GM18867 (cell line): ENCODE measurements around the gene NUDT21.

Experiments
- ATAC-seq: cut with Tn5 transposase; IDR thresholded peaks from one replicate; pipeline ENCODE4 v1.9.1; 2021; ENCODE audit warnings: mild to moderate bottlenecking, moderate library complexity; ENCODE audit not compliant: unreplicated experiment

NUDT21 gene

GRCh38 chr16:56463153-56463552 is 12.0 kb upstream of the NUDT21 start:
- ATAC-seq = no peak

GRCh38 chr16:56462064-56462796 is 11.1 kb upstream of the NUDT21 start:
- no peak for ATAC-seq

GRCh38 chr16:56460101-56460500 is 9.0 kb upstream of the NUDT21 start:
- ATAC-seq = no peak

- ATAC-seq = no peak
Observed at GRCh38 chr16:56457927-56458470, 6.9 kb upstream of the NUDT21 start.

- ATAC-seq = peak; percentile 37
Observed at GRCh38 chr16:56451753-56452689, 889 bp upstream of the NUDT21 start.

GRCh38 chr16:56450275-56450985 is 702 bp downstream of the NUDT21 start:
- ATAC-seq = peak; percentile 17

- ATAC-seq = no peak
Observed at GRCh38 chr16:56448005-56448404, 3.1 kb downstream of the NUDT21 start.

GRCh38 chr16:56447286-56447685 is 3.8 kb downstream of the NUDT21 start:
- ATAC-seq = no peak

GRCh38 chr16:56438038-56438437 is 13.1 kb downstream of the NUDT21 start:
- no peak for ATAC-seq

GRCh38 chr16:56436258-56436657 is 14.9 kb downstream of the NUDT21 start:
- no peak for ATAC-seq

- ATAC-seq = no peak
Observed at GRCh38 chr16:56428091-56428490, 23.0 kb downstream of the NUDT21 start.

- ATAC-seq = no peak
Observed at GRCh38 chr16:56426585-56426984, 24.5 kb downstream of the NUDT21 start.

GRCh38 chr16:56425439-56425832 is 25.7 kb downstream of the NUDT21 start, which contains the start of gene AMFR:
Gene AMFR, minus strand, starts transcription at chr16:56425545. Its CDS starts 218 bp downstream, at chr16:56425327.
- ATAC-seq = peak; percentile 78

GRCh38 chr16:56424791-56425438 is 26.2 kb downstream of the NUDT21 start:
- peak; percentile 33 for ATAC-seq

- no peak for ATAC-seq
Observed at GRCh38 chr16:56424404-56424764, 26.7 kb downstream of the NUDT21 start.

GRCh38 chr16:56423584-56424403 is 27.3 kb downstream of the NUDT21 start:
- ATAC-seq = peak; percentile 22

- no peak for ATAC-seq
Observed at GRCh38 chr16:56422896-56423441, 28.2 kb downstream of the NUDT21 start.

GRCh38 chr16:56421976-56422669 is 29.0 kb downstream of the NUDT21 start:
- ATAC-seq = no peak

- no peak for ATAC-seq
Observed at GRCh38 chr16:56421313-56421712, 29.8 kb downstream of the NUDT21 start.
